Keratinocyte (primary cell): ENCODE results near the gene MAP3K9. TPM values are rescaled to one million over a fixed set of nuclear protein-coding genes. Genes with fewer than 3 reads are reported as not detected.

ENCODE experiments used
- DNase-seq: peaks from one replicate; pipeline ENCODE4 v3.0.0-alpha.2; 2011; ENCODE audit warnings: low read depth, missing footprints, low spot score
- FAIRE-seq: peaks from 2 replicates; lab custom pipeline; 2011; peaks lifted over from hg19 to GRCh38; lab: Jason Lieb, UNC
- H2AFZ ChIP-seq: 2 replicates; pipeline ENCODE4 v1.6.0; 2012; ENCODE audit warnings: low read length, control low read depth, inconsistent platforms; ENCODE audit not compliant: control insufficient read depth
- H3K27ac ChIP-seq: 2 replicates; pipeline ENCODE4 v1.5.1; 2011; ENCODE audit warnings: low read length; ENCODE audit not compliant: control insufficient read depth, insufficient read depth
- H3K27me3 ChIP-seq: 3 replicates; pipeline ENCODE4 v1.6.0; 2011; ENCODE audit warnings: low read length; ENCODE audit not compliant: control insufficient read depth, insufficient read depth; ENCODE audit errors: extremely low read depth
- H3K36me3 ChIP-seq, 2 experiments: 2 replicates in 1 of 2; 3 replicates in 1 of 2; pipeline ENCODE4 v1.5.1; 2011; ENCODE audit warnings: low read length in 2 of 2, mild to moderate bottlenecking in 1 of 2; ENCODE audit not compliant: control insufficient read depth in 2 of 2, insufficient read depth in 2 of 2; ENCODE audit errors: extremely low read depth in 1 of 2
- H3K4me1 ChIP-seq: 3 replicates; pipeline ENCODE4 v1.5.1; 2011; ENCODE audit warnings: low read length; ENCODE audit not compliant: control insufficient read depth, insufficient read depth; ENCODE audit errors: extremely low read depth
- H3K4me2 ChIP-seq: 3 replicates; pipeline ENCODE4 v1.6.0; 2011; ENCODE audit warnings: low read depth, low read length; ENCODE audit not compliant: control insufficient read depth, insufficient read depth; ENCODE audit errors: extremely low read depth
- H3K4me3 ChIP-seq, 3 experiments: fragments of 200-600 bp in 1 of 3; sonication (generic) in 1 of 3; 2 replicates in 2 of 3; 3 replicates in 1 of 3; pipeline ENCODE4 v1.5.1; 2011 to 2016; ENCODE audit warnings: low read length in 3 of 3, mild to moderate bottlenecking in 3 of 3, control low read depth in 2 of 3, inconsistent platforms in 1 of 3, low read depth in 1 of 3, mixed read lengths in 1 of 3, mixed run types in 1 of 3, moderate library complexity in 1 of 3; ENCODE audit not compliant: control insufficient read depth in 2 of 3, insufficient read depth in 2 of 3; ENCODE audit errors: extremely low read depth in 1 of 3
- H3K79me2 ChIP-seq: 2 replicates; pipeline ENCODE4 v1.6.0; 2012; ENCODE audit warnings: low read length; ENCODE audit not compliant: control insufficient read depth, insufficient read depth
- H3K9ac ChIP-seq: 3 replicates; pipeline ENCODE4 v1.6.0; 2011; ENCODE audit warnings: low read length; ENCODE audit not compliant: control insufficient read depth, insufficient read depth; ENCODE audit errors: extremely low read depth
- H3K9me1 ChIP-seq: 3 replicates; pipeline ENCODE4 v1.6.0; 2011; ENCODE audit warnings: low read length; ENCODE audit not compliant: control insufficient read depth, insufficient read depth; ENCODE audit errors: extremely low read depth
- H3K9me3 ChIP-seq: 2 replicates; pipeline ENCODE4 v1.5.1; 2012; ENCODE audit warnings: low read depth, low read length; ENCODE audit not compliant: control insufficient read depth
- H4K20me1 ChIP-seq: 3 replicates; pipeline ENCODE4 v1.6.0; 2011; ENCODE audit warnings: low read length; ENCODE audit not compliant: control insufficient read depth, insufficient read depth; ENCODE audit errors: extremely low read depth
- CTCF ChIP-seq, 3 experiments: IDR thresholded peaks in 1 of 3; conservative IDR thresholded peaks in 1 of 3; optimal IDR thresholded peaks in 1 of 3; 2 replicates in 2 of 3; 3 replicates in 1 of 3; pipeline versions ENCODE3 to v1.5.1; 2011; ENCODE audit warnings: low read length in 3 of 3, mild to moderate bottlenecking in 3 of 3, moderate library complexity in 2 of 3, control low read depth in 1 of 3, inconsistent platforms in 1 of 3; ENCODE audit not compliant: insufficient read depth in 2 of 3; ENCODE audit errors: extremely low read depth in 1 of 3
- EZH2 ChIP-seq: IDR thresholded peaks from one replicate; pipeline ENCODE4 v1.6.1; 2012; ENCODE audit warnings: inconsistent platforms, mild to moderate bottlenecking, low read length, moderate library complexity
- dilution Hi-C: fragments of 300-500 bp; cut with MboI; formaldehyde crosslinking; loops from one replicate; pipeline ENCODE4 v1.7.0; 2020; ENCODE audit warnings: low sequenced_read_pairs; ENCODE audit not compliant: extremely low pct_ligation_motif_present
- polyA plus RNA-seq, 5 experiments: library from polyadenylated mRNA; depleted of rRNA in 3 of 5; stranded (reverse) in 3 of 5; stranded (forward) in 1 of 5; unstranded in 1 of 5; fragments of >200 nt; gene quantifications; 1 replicate in 1 of 5; 2 replicates in 3 of 5; 3 replicates in 1 of 5; pipeline versions ENCODE4 v1.2.1 to v1.2.3, GENCODE V29; 2011 to 2012; ENCODE audit warnings: missing spikeins in 2 of 5, low read depth in 1 of 5, low replicate concordance in 1 of 5

The MAP3K9 gene
- polyA plus RNA-seq, 1 donor (not counting 4 experiments of a cell fraction or from before 2014, with no cell fraction given), result 7.2 TPM

DNA sequence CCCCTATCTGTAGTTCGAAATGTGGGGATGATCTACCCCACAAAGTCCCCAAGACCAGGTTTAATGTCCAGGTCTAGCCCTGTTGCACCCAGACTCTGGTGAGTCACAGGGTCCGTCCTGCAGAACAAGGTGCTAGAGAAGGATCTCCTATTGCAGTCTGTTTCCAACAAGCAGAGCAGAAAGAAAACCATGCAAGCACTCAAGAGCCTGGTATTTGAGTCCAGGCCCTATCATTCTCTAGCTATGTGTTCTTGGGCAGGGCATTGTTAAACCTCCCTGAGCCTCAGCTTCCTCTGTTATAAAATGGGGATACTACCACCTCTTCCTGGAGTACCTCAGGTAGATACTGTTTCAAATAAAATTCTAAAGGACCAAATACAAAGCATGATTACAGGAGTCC is 24.4 kb downstream of the MAP3K9 start:
- Histone ChIP-seq H3K4me1 (peaks cover 72% of the 10 kb centered on the region), H3K27ac (no peak overlapping the region), H3K27me3 (no peaks in the 10 kb centered on the region), H2AFZ (no peak overlapping the region), H3K4me2 (peak overlapping the region; percentile 25), H4K20me1 (peaks cover 1% of the 10 kb centered on the region), H3K9ac (no peak overlapping the region), H3K9me1 (peaks cover 4% of the 10 kb centered on the region), H3K9me3 (no peaks in the 10 kb centered on the region), H3K4me3 (no peak overlapping the region), H3K36me3 (peaks cover 2 to 12% of the 10 kb centered on the region in 2 experiments), H3K79me2 (peaks cover 47% of the 10 kb centered on the region)
- FAIRE-seq (peak; percentile 81), DNase-seq (no peak)
- no peak for TF ChIP-seq CTCF (optimal IDR thresholded peaks at IDR 0.05 in 1 of 3, IDR thresholded peaks at IDR 0.05 in 1 of 3, conservative IDR thresholded peaks at IDR 0.05 in 1 of 3; ENCODE audit: extremely low read depth in 1 of 3, insufficient read depth in 2 of 3, low read length in 3 of 3)
- TF ChIP-seq EZH2, result no peak
- dilution Hi-C loops, result no loop called here

GRCh38 chr14:70782361-70782760 is 27.0 kb downstream of the MAP3K9 start:
- H3K4me1 ChIP-seq, result peaks cover 64% of the 10 kb centered on the region
- peak; percentile 98 for DNase-seq
- peak; percentile 100 for FAIRE-seq
- H3K36me3 ChIP-seq, result peaks cover 2 to 10% of the 10 kb centered on the region in 2 experiments
- TF ChIP-seq EZH2, result no peak
- no peak for TF ChIP-seq CTCF (optimal IDR thresholded peaks at IDR 0.05 in 1 of 3, IDR thresholded peaks at IDR 0.05 in 1 of 3, conservative IDR thresholded peaks at IDR 0.05 in 1 of 3; ENCODE audit: extremely low read depth in 1 of 3, insufficient read depth in 2 of 3, low read length in 3 of 3)
- no peak overlapping the region for H3K9ac ChIP-seq
- H2AFZ ChIP-seq, result no peak overlapping the region
- peak overlapping the region; percentile 47 for H3K27ac ChIP-seq
- dilution Hi-C loops, result no loop called here
- peaks cover 53% of the 10 kb centered on the region for H3K79me2 ChIP-seq
- H3K27me3 ChIP-seq, result no peaks in the 10 kb centered on the region
- no peaks in the 10 kb centered on the region for H3K9me1 ChIP-seq
- H3K9me3 ChIP-seq, result no peaks in the 10 kb centered on the region
- H4K20me1 ChIP-seq, result no peaks in the 10 kb centered on the region
- H3K4me2 ChIP-seq, result peak overlapping the region; percentile 72
- H3K4me3 ChIP-seq, result no peak overlapping the region
